ENCODE results near the gene CFAP97D2. TPM values are rescaled to one million over a fixed set of nuclear protein-coding genes. Genes with fewer than 3 reads are reported as not detected.

The CFAP97D2 gene
- total and polyA plus RNA-seq, 10 donors, result 0.05 TPM; not detected in 9

DNA sequence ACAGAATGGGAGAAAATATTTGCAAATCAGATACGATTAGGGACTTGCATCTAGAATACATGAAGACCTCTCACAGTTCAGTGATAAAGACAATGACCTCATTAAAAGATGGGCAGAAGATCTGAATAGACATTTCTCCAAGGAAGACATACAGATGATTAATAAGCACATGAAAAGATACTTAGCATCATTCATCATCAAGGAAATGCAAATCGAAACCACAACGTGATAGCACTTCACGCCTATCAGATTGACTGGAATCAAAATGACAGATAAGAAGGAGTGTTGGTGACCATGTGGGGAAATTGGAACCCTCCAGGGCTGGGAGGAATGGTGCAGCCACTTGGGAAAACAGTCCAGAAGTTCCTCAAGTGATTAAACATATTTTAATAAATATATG lies 25.8 kb downstream of the CFAP97D2 start:
- DNase-seq, result no peak
- peaks cover 0 to 12% (median 0%) of the 10 kb centered on the region in 8 donors for H3K9me3 ChIP-seq
- WGBS, 5 donors, result 71 to 80% (median 77%) methylated on average over 4 of the region's 4 CpGs
- no peaks in the 10 kb centered on the region for H3K4me1 ChIP-seq
- H3K27ac ChIP-seq, result no peak overlapping the region
- H3K36me3 ChIP-seq, result no peaks in the 10 kb centered on the region
- TF ChIP-seq POLR2A (IDR thresholded peaks at IDR 0.05) (no peak), POLR2AphosphoS5 (IDR thresholded peaks at IDR 0.05) (no peak), CTCF (IDR thresholded peaks at IDR 0.05 in 8 of 11, conservative IDR thresholded peaks at IDR 0.05 in 3 of 11) (no peak)
- H3K4me3 ChIP-seq, result no peak overlapping the region
- H3K27me3 ChIP-seq (replicated peaks in 1 of 7), result peaks cover 0 to 9% (median 0%) of the 10 kb centered on the region in 7 donors
- intact Hi-C loops (cut with DNase I; ENCODE audit: low total_unique reads), result no loop called here

GRCh38 chr13:114208134-114208533 lies 29.1 kb downstream of the CFAP97D2 start:
- WGBS, 5 donors, result 69 to 91% (median 88%) methylated on average over 6 of the region's 6 CpGs
- intact Hi-C loops (cut with DNase I; ENCODE audit: low total_unique reads), result no loop called here
- no peaks in the 10 kb centered on the region for H3K4me1 ChIP-seq
- H3K4me3 ChIP-seq, result no peak overlapping the region
- peaks cover 0 to 12% (median 0%) of the 10 kb centered on the region in 8 donors for H3K9me3 ChIP-seq
- no peaks in the 10 kb centered on the region for H3K36me3 ChIP-seq
- no peak for DNase-seq
- H3K27me3 ChIP-seq (replicated peaks in 1 of 7), result peaks cover 0 to 22% (median 8%) of the 10 kb centered on the region in 7 donors
- no peak overlapping the region for H3K27ac ChIP-seq
- TF ChIP-seq POLR2AphosphoS5 (IDR thresholded peaks at IDR 0.05), result no peak
- no peak for TF ChIP-seq CTCF (IDR thresholded peaks at IDR 0.05 in 8 of 11, conservative IDR thresholded peaks at IDR 0.05 in 3 of 11)
- TF ChIP-seq POLR2A (IDR thresholded peaks at IDR 0.05), result no peak

- Histone ChIP-seq H3K4me3 (no peak overlapping the region), H3K9me3 (peaks cover 0 to 12% (median 0%) of the 10 kb centered on the region in 8 donors), H3K36me3 (no peaks in the 10 kb centered on the region), H3K27me3 (replicated peaks in 1 of 7) (peaks cover 0 to 35% (median 8%) of the 10 kb centered on the region in 7 donors), H3K27ac (no peak overlapping the region), H3K4me1 (no peaks in the 10 kb centered on the region)
- no peak for DNase-seq
- 75 to 86% (median 79%) methylated on average over 25 to 26 of the region's 26 CpGs for WGBS, 5 donors
- TF ChIP-seq POLR2AphosphoS5 (IDR thresholded peaks at IDR 0.05), result no peak
- TF ChIP-seq CTCF (IDR thresholded peaks at IDR 0.05 in 8 of 11, conservative IDR thresholded peaks at IDR 0.05 in 3 of 11), result no peak
- no peak for TF ChIP-seq POLR2A (IDR thresholded peaks at IDR 0.05)
- intact Hi-C loops (cut with DNase I; ENCODE audit: low total_unique reads), result no loop called here
Observed at GRCh38 chr13:114211446-114212157, 32.5 kb downstream of the CFAP97D2 start.

- intact Hi-C loops (cut with DNase I; ENCODE audit: low total_unique reads), result no loop called here
- no peak for DNase-seq
- no peaks in the 10 kb centered on the region for H3K4me1 ChIP-seq
- no peak overlapping the region for H3K27ac ChIP-seq
- no peak overlapping the region for H3K4me3 ChIP-seq
- TF ChIP-seq POLR2AphosphoS5 (IDR thresholded peaks at IDR 0.05) (no peak), POLR2A (IDR thresholded peaks at IDR 0.05) (no peak), CTCF (IDR thresholded peaks at IDR 0.05 in 8 of 11, conservative IDR thresholded peaks at IDR 0.05 in 3 of 11) (no peak)
- H3K27me3 ChIP-seq (replicated peaks in 1 of 7), result peaks cover 0 to 35% (median 8%) of the 10 kb centered on the region in 7 donors
- no peaks in the 10 kb centered on the region for H3K36me3 ChIP-seq
- 64 to 79% (median 78%) methylated on average over 6 of the region's 6 CpGs for WGBS, 5 donors
- peaks cover 0 to 6% (median 0%) of the 10 kb centered on the region in 8 donors for H3K9me3 ChIP-seq
Observed at GRCh38 chr13:114212158-114212495, 33.1 kb downstream of the CFAP97D2 start.
